WERI-Rb-1 (cell line): ENCODE measurements around the gene ZFHX3.

ENCODE experiments used
- DNase-seq: peaks from one replicate; pipeline ENCODE4 v3.0.0-alpha.2; 2020
- H3K27ac ChIP-seq: fragments of 250-450 bp; sonication (Bioruptor Pico); 2 replicates; pipeline ENCODE4 v1.5.1; 2020; ENCODE audit warnings: mild to moderate bottlenecking, moderate library complexity
- H3K27me3 ChIP-seq: fragments of 250-450 bp; sonication (Bioruptor Pico); 2 replicates; pipeline ENCODE4 v1.5.1; 2021; ENCODE audit warnings: mild to moderate bottlenecking, low read depth, moderate library complexity; ENCODE audit not compliant: insufficient read depth, severe bottlenecking
- H3K36me3 ChIP-seq: fragments of 250-450 bp; sonication (Bioruptor Pico); 2 replicates; pipeline ENCODE4 v1.5.1; 2020; ENCODE audit warnings: mild to moderate bottlenecking, moderate library complexity
- H3K4me3 ChIP-seq: 2 replicates; pipeline ENCODE4 v1.5.1; 2011; ENCODE audit warnings: low read depth, mild to moderate bottlenecking, control low read depth, low read length
- H3K9me3 ChIP-seq: fragments of 250-450 bp; sonication (Bioruptor Pico); 2 replicates; pipeline ENCODE4 v1.5.1; 2021; ENCODE audit warnings: mild to moderate bottlenecking, moderate library complexity; ENCODE audit not compliant: severe bottlenecking
- CTCF ChIP-seq: IDR thresholded peaks from 2 replicates; pipeline ENCODE4 v1.5.1; 2011; ENCODE audit warnings: low read depth, mild to moderate bottlenecking, control low read depth, inconsistent platforms, low read length

ZFHX3 gene

GRCh38 chr16:73093146-73094144 lies 45.5 kb upstream of the ZFHX3 start:
- no peak overlapping the region for H3K4me3 ChIP-seq
- H3K36me3 ChIP-seq, result no peaks in the 10 kb centered on the region
- no peak for DNase-seq
- no peak for TF ChIP-seq CTCF
- H3K9me3 ChIP-seq, result no peaks in the 10 kb centered on the region
- no peak overlapping the region for H3K27ac ChIP-seq
- no peaks in the 10 kb centered on the region for H3K27me3 ChIP-seq

- Histone ChIP-seq H3K27ac (no peak overlapping the region), H3K27me3 (no peaks in the 10 kb centered on the region), H3K36me3 (no peaks in the 10 kb centered on the region), H3K4me3 (no peak overlapping the region), H3K9me3 (no peaks in the 10 kb centered on the region)
- no peak for TF ChIP-seq CTCF
- DNase-seq, result no peak
Observed at GRCh38 chr16:73092236-73092781, 44.4 kb upstream of the ZFHX3 start.

GRCh38 chr16:73091174-73091573 lies 43.2 kb upstream of the ZFHX3 start:
- Histone ChIP-seq H3K4me3 (no peak overlapping the region), H3K9me3 (no peaks in the 10 kb centered on the region), H3K36me3 (no peaks in the 10 kb centered on the region), H3K27ac (no peak overlapping the region), H3K27me3 (no peaks in the 10 kb centered on the region)
- TF ChIP-seq CTCF, result no peak
- DNase-seq, result no peak

- DNase-seq, result no peak
- Histone ChIP-seq H3K27ac (no peak overlapping the region), H3K4me3 (no peak overlapping the region), H3K9me3 (peaks cover 4% of the 10 kb centered on the region), H3K36me3 (no peaks in the 10 kb centered on the region), H3K27me3 (no peaks in the 10 kb centered on the region)
- no peak for TF ChIP-seq CTCF
Observed at GRCh38 chr16:73089420-73089819, 41.5 kb upstream of the ZFHX3 start.

- no peak overlapping the region for H3K4me3 ChIP-seq
- no peak overlapping the region for H3K27ac ChIP-seq
- H3K36me3 ChIP-seq, result no peaks in the 10 kb centered on the region
- DNase-seq, result no peak
- TF ChIP-seq CTCF, result no peak
- peaks cover 4% of the 10 kb centered on the region for H3K9me3 ChIP-seq
- H3K27me3 ChIP-seq, result no peaks in the 10 kb centered on the region
Observed at GRCh38 chr16:73086108-73086507, 38.2 kb upstream of the ZFHX3 start.
